GM03348 (cell line): ENCODE measurements around the gene DYDC1.
"Not testable (repeated sequence)": the region's sequence is repeated elsewhere in the genome, so short reads cannot be mapped to it uniquely, and the experiment has no call there.

Experiments
- DNase-seq: peaks from one replicate; pipeline ENCODE4 v3.0.0; 2012; ENCODE audit warnings: low spot score

Gene DYDC1

DNA sequence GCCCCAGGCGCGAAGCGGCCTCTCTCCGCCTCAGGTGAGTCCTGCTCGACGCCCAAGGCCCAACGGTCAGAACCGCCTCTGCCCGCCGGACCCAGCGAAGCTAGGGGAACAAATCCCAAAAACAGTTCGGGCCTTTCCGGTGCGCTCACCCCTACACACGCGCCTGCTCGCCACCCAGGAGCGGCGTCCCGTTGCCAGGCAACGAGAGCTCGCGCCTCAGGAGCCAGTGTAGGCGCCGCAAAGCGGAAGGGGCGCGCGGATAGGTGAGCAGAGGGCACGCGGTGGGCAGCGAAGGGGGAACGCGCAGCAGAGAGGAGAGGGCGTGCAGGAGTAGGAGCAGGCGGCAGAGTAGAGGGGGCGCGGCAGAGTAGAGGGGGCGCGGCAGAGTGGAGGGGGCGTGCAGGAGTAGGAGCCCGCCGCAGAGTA is at the start of gene DYDC1, which contains the start of gene DYDC2:
Gene DYDC1, minus strand, starts transcription at position 193 of the 426 bp plus-strand sequence. CDS start 4,154 bp downstream, outside the sequence.
Gene DYDC2, plus strand, starts transcription at position 219 of the 426 bp plus-strand sequence. CDS start 5,663 bp downstream, outside the sequence.
- DNase-seq: peak; percentile 20

DNA sequence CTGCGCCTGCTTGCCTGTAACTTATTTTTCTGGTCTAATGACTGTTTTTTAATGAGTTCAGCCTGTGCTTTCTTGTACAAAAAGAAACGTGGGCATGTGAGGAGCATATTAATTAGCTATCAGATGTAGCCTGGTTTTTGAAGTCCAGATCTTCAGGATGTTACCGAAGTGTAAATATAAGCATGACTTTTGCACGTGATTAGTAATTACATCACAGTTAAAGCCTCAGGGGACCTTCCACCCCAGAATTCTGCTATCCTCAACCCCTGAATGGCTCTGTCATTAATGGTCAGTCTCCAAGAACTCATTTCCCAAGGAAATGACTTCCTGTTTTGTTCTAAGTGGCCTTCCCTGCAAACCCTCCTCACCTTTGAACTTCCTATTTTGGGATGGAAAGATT is 49.6 kb upstream of the DYDC1 start:
- DNase-seq: no peak

DNA sequence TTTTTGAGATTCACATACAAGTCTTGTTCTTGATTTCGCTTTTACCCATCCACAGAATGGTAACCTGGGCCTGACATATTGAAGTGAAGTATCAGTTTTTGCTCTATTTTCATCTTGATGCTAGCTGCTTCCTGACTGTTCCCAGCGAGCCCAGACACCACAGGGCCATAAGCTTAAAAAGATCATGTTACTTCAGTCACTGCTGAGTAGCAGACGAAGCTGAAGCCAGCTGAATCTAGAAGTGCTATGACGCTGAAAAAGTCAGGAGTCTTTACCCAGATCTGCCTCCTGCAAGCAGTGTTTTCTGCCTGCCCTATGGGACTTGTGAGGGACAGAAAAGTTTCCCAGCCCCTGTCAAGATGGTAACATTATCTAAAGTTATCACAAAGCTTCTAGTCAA is 49.1 kb upstream of the DYDC1 start:
- DNase-seq: no peak

DNA sequence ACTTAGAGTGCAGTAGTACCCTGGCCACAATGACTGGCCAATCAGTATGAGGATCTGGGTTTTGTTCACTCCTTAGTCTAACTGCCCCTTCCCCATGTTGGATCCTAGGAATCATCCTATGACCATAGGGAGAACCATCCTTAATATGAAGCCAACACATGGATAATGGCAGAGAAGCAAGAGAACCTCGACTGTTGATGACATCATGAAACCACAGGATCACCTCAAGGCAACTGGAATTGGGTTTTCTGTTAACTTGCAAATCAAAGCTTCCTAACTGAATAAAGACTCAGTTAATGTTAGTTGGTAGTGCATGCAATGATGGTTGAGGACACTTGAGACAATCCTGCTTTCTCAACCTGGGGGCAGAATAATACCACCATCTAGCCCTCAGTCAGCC is 48.5 kb upstream of the DYDC1 start:
- no peak for DNase-seq

- no peak for DNase-seq
Observed at GRCh38 chr10:80400136-80400804, 43.7 kb upstream of the DYDC1 start.

GRCh38 chr10:80397014-80397413 is 40.5 kb upstream of the DYDC1 start:
- no peak for DNase-seq

GRCh38 chr10:80394358-80394916 is 37.9 kb upstream of the DYDC1 start:
- no peak for DNase-seq

DNA sequence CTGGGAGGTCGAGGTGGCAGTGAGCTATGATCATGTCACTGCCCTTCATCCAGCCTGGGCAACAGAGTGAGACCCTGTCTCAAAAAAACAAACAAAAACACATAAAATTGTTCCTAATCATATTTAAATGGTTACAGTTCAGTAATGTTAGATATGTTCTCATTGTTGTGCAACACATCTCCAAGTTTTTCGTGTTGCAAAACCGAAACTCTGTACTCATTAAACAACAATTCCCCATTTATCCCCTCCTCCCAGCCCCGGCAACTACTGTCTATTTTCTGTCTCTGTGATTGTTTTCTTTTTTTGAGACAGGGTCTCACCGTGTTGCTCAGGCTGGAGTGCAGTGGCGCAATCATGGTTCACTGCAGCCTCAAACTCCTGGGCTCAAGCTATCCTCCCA is 35.7 kb upstream of the DYDC1 start:
- no peak for DNase-seq

- no peak for DNase-seq
Observed at GRCh38 chr10:80390740-80391139, 34.2 kb upstream of the DYDC1 start.

- DNase-seq: peak; percentile 54
Observed at GRCh38 chr10:80382989-80383388, 26.4 kb upstream of the DYDC1 start.

DNA sequence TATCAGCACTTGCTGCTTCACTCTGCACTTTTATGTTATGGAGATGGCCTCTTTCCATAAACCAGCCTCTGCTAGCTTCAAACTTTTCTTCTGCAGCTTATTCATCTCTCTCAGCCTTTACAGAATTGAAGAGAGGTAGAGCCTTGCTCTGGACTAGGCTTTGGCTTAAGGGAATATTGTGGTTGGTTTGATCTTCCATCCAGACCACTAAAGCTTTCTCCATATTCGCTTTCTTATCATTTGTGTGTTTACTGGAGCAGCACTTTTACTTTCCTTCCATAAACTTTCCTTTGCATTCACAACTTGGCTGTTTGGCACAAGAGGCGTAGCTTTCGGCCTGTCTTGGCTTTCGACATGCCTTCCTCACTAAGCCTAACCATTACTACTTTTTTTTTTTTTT is 23.6 kb upstream of the DYDC1 start:
- DNase-seq: no peak

DNA sequence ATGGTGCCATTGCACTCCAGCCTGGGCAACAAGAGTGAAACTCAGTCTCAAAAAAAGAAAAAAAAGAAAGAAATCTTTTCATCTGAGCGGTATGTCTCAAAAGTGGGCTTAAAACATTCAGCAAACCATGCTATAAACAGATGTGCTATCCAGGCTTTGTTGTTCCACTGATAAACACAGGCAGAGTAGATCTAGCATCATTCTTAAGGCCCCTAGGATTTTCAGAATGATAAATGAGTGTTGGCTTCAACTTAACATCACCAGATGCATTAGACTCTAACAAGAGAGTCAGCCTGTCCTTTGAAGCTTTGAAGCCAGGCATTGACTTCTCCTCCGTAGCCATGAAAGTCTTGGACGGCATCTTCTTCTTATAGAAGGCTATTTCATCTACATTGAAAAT is 23.1 kb upstream of the DYDC1 start:
- no peak for DNase-seq

GRCh38 chr10:80373502-80373901 is 16.9 kb upstream of the DYDC1 start:
- no peak for DNase-seq

DNA sequence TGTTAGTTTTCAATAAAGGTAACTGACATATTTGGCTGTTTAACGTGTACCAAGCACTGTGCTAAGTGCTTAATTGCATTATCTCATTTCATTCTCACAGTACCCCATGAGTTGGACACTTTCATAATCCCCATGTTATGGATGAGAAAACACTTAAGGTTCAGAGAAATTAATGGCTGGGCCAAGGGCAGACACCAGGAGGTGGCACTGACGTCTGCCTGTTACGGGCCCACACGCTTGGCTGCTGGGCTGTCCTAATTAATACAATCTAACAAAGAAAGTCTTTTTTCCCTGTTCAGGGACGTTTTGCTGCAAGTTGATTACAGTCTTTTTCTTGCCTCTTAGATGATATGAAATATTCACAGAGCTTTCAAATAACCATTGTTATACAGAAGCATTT is 16.1 kb upstream of the DYDC1 start:
- no peak for DNase-seq

GRCh38 chr10:80371467-80371866 is 14.9 kb upstream of the DYDC1 start:
- DNase-seq: no peak

DNA sequence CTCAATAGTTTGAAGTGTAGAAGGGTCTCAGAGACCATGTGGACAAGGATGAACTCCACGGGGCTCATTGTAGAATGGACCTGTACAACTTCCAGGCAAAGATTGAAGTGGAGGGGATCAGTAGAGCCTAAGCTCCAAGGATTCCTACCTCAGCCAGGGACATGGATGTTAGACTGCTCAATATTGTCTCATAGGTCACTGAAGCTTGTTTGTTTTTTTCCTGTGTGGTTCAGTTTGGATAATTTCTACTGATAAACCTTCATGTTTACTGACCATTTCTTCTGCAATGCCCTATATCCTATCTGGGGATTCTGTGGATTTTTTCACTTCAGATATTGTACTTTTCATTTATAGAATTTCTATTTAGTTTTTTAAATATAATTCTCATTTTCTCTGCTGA is 9.0 kb upstream of the DYDC1 start:
- no peak for DNase-seq

DNA sequence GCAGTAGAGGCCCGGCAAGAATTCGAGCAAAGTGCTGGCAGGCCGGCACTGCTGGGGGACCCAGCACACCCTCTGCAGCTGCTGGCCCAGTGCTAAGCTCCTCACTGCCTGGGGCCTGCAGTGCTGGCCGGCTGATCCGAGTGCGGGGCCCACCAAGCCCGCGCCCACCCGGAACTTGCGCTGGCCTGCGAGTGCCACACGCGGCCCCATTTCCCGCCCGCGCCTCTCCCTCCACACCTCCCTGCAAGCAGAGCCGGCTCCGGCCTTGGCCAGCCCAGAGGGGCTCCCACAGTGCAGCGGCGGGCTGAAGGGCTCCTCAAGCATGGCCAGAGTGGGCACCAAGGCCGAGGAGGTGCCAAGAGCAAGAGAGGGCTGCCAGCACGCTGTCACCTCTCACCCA is 3.1 kb upstream of the DYDC1 start:
- no peak for DNase-seq

DNA sequence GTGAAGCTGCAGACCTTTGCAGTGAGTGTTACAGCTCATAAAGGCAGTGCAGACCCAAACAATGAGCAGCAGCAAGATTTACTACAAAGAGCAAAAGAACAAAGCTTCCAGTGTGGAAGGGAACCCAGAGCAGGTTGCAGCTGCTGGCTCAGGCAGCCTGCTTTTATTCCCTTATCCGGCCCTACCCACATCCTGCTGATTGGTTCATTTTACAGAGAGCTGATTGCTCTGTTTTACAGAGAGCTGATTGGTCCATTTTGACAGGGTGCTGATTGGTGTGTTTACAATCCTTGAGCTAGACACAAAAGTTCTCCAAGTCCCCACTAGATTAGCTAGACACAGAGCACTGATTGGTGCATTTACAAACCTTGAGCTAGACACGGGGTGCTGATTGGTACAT is 2.4 kb upstream of the DYDC1 start:
- DNase-seq: not testable (repeated sequence)

DNA sequence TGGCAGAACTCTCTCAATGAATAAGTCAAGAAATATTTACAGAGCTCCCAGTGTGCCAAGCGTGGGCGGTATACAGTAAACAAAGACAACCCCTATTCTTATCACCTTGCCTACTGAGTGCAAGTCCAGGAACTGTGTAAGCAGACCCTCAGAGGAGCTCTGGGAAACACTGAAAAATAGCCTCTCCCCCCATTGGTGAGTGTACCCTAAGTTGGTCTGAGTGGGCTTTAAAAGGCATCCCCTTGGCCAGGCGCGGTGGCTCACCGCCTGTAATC is 1.2 kb upstream of the DYDC1 start:
- no peak for DNase-seq

DNA sequence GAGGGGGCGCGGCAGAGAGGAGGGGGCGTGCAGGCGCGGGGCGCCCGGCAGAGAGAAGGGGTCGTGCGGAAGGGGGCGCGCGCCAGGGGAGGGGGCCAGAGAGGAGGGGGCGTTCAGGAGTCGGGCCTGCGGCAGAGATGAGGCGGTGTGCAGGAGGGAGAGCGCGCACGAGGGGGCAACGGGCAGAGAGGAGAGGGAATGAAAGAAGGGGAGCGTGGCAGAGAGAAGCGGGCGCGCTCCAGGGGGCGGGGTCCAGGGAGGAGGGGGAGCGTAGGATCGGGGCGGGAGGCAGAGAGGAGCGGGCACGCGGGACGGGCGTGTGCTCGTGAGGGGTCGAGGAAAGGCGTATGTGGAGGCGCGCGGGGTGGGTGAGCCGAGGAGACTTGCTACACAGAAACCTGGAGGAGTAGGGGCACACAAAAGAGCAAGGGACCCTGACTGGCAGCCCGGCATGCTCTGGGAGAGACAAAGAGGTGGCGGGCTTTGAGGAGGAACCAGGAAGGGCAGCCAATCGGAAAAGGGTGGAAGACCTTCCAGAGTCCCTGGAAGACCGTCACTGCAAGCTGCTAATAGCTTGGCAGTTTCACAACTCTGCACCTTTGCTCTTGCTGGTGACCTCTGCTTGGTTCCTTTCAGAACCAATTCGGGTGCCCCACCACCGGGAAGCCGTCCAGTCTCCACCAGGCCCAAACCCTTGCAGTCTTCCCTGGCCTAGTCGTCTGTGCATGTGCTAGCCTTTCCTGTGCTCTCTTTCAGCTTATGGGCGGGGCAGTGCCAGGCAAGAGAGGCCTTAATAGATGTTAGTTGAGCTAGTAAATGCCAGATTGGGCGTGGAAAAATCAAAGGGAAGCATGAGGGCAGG is 665 bp upstream of the DYDC1 start:
- no peak for DNase-seq

- no peak for DNase-seq
Observed at GRCh38 chr10:80351220-80351619, 5.3 kb downstream of the DYDC1 start.

- DNase-seq: no peak
Observed at GRCh38 chr10:80350251-80350650, 6.3 kb downstream of the DYDC1 start.

GRCh38 chr10:80344912-80345311 is 11.6 kb downstream of the DYDC1 start:
- DNase-seq: no peak
